GM19372 (cell line): ENCODE data around the gene CCDC137.
"Not testable (repeated sequence)": the region's sequence is repeated elsewhere in the genome, so short reads cannot be mapped to it uniquely, and the experiment has no call there.

Experiments used
- ATAC-seq: cut with Tn5 transposase; IDR thresholded peaks from one replicate; pipeline ENCODE4 v1.9.1; 2021; ENCODE audit warnings: mild to moderate bottlenecking, low read depth, moderate library complexity; ENCODE audit not compliant: unreplicated experiment

Gene CCDC137

DNA sequence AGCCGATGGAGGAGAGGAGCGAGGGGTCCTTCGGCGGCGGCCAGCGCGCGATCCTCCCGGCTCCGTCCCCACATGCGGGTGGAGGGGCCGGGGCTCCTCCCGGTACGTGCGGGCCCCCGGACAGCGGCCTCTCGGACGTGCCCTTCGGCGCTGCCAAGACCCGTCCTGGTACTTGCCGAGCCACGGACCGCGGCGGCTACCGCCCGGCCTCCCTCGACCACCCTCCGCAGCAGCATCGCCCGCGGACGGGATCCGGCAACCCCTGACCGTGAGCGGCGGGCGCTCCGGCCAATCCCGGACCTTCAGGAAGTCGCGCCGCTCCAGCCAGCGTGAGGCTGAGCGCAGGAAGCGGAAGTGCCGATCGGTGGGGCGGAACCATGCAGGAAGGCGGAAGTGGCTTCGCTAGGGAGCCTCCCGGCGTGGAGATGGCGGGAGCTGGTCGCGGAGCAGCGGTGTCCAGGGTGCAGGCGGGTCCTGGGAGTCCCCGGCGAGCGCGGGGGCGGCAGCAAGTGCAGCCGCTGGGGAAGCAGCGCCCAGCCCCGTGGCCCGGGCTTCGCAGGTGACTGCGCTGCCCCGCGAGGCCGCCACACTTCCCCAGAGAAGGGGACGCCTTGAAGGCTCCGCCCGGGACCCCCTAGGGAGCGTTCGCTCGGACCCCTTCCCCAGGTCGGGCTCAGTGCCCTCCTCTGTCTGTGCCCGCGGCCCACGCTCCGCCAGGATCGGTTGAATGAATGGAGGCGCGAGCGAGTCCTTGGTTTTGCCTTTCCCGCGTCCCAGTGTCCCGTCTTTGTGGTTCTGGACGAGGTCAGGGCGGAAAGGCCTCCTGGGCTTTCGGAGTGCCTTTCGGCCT is at the start of gene CCDC137, which contains the start of gene OXLD1:
Gene CCDC137, plus strand, starts transcription at position 396 of the 850 bp plus-strand sequence. Its CDS starts 30 bp downstream, at position 426.
Gene OXLD1, minus strand, starts transcription at position 264 of the 850 bp plus-strand sequence. Its CDS starts 28 bp downstream, at position 236.
- ATAC-seq: peak; percentile 91

DNA sequence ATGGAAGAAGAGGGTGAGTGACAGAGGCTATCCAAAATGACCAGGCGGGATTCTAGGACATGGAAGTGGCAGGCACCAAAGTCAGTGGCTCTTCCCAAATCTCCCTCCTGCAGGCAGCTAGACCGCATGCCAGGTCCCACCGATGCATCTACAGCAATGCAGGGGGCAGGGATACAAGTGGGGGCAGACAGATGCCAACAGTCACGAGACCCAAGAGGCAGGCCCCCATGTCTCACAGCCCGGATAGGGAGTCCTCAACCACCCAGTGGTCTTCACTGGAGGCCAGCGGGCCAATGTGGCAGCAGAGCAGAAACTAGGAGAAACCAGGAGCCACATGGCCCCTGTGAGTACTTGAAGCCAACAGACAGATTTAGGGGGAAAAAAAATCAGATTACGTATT is 49.7 kb upstream of the CCDC137 start:
- ATAC-seq: no peak

DNA sequence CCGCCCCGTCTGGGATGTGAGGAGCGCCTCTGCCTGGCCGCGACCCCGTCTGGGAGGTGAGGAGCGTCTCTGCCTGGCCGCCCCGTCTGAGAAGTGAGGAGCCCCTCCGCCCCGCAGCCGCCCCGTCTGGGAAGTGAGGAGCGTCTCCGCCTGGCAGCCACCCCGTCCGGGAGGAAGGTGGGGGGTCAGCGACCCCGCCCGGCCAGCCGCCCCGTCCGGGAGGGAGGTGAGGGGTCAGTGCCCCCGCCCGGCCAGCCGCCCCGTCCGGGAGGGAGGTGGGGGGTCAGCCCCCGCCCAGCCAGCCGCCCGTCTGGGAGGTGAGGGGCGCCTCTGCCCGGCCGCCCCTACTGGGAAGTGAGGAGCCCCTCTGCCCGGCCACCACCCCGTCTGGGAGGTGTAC is 48.2 kb upstream of the CCDC137 start:
- ATAC-seq: not testable (repeated sequence)

GRCh38 chr17:81621494-81622130 is 44.9 kb upstream of the CCDC137 start:
- no peak for ATAC-seq

- no peak for ATAC-seq
These were observed 36.3 kb upstream of the CCDC137 start for GRCh38 chr17:81630274-81630673.

GRCh38 chr17:81631482-81631881 is 35.1 kb upstream of the CCDC137 start:
- no peak for ATAC-seq

DNA sequence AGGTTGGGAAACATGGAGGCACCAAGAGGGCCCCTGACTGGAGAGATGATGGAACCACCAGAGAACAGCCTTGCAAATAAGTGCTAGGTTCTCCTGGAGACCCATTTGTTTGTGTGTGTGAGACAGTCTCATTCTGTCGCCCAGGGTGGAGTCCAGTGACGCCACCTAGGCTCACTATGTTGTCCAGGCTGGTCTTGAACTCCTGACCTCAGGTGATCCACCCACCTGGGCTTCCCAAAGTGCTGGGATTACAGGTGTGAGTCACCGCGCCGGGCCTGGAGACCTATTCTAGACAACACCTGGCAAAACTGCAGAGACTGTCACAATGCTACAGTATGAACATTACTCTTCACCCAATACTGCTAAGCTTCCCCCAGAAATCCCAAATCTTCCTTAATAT is 31.1 kb upstream of the CCDC137 start:
- ATAC-seq: no peak

DNA sequence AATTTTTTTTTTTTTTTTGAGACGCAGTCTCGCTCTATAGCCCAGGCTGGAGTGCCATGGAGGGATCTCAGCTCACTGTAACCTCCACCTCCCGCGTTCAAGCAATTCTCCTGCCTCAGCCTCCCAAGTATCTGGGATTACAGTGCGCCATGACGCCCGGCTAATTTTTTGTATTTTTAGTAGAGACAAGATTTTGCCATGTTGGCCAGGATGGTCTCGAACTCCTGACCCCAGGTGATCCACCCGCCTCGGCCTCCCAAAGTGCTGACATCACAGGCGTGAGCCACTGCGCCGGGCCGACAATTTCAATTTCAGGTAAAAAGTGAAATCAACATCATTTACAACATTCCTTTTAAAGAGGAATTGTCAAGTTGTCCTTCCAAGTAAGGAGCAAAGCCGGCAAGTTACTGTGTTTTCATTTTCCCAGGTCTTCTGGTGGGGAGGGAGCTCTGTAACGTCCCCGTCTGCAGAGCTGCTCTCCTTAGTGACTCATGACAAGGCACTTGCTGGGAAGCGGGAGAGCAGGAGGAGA is 30.5 kb upstream of the CCDC137 start:
- no peak for ATAC-seq

DNA sequence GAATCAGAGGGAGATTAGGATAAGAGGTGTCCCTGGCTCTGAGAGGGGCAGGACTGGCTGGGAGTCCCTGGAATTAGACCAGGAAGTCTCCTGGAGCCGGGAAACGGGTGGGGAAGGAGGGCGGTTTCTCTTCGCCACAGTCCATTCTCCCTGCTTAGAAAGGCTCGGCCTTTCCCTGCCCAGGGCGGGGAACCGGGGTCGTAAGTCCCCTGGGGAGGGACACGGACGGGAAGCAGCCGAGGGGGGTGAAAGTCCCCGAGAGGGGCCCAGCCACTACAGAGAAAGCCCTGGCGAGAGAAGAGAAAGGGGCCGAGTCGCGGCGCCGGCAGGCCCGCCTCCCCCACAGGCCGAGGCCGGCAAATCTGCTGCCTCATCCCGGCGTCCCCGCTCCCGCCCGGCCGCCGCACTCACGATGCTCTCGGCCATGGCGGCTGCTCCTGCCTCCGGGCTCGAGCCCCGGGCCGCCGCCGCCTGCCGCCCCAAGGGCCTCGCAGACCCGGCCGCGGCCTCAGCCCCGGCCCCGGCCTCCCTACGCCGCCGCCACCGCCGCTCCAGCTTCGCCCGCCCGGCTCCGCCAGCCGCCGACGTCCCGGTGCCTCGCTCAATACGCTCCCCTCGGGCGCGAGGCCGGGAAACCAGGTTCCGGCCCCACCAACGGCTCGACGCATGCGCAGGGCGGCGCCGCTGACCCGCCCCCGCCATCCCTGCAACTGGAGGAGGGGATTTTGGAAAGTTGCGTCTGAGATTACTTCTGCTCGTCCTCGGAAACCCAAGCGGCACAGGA is 29.8 kb upstream of the CCDC137 start, which contains the start of the genes NPLOC4 and TSPAN10:
Gene NPLOC4, minus strand, starts transcription at position 608 of the 784 bp plus-strand sequence. Its CDS starts 182 bp downstream, at position 426.
Gene TSPAN10, plus strand, starts transcription at position 692 of the 784 bp plus-strand sequence. CDS start 5,217 bp downstream, outside the sequence.
- ATAC-seq: peak; percentile 93

DNA sequence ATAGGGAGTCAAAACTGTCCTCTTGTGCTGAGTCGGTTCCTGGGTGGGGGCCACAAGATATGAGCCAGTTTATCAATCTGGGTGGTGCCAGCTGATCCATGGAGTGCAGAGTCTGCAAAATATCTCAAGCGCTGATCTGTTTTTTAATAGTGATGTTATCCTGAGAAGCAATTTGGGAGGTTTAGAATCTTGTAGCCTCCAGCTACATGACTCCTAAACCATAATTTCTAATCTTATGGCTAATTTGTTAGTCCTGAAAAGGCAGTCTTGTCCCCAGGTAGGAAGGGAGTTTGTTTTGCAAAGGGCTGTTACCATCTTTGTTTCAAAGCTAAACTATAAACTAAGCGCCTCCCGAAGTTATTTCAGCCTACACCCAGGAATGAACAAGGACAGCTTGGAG is 27.9 kb upstream of the CCDC137 start:
- no peak for ATAC-seq

DNA sequence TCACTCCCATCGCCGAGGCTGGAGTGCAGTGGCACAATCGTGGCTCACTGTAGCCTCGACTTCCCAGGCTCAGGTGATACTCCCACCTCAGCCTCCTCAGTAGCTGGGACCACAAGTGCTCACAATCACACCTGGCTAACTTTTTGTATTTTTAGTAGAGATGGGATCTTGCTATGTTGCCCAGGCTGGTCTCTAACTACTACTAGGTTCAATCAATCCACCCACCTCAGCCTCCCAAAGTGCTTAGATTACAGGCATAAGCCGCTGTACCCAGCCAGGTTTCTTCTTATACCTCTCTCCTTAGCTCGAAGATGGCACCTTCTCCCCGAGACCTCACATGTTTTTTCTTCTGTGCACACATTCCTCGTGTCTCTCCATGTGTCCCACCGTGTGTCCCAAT is 26.5 kb upstream of the CCDC137 start:
- ATAC-seq: no peak

GRCh38 chr17:81641825-81642489 is 24.6 kb upstream of the CCDC137 start:
- no peak for ATAC-seq

DNA sequence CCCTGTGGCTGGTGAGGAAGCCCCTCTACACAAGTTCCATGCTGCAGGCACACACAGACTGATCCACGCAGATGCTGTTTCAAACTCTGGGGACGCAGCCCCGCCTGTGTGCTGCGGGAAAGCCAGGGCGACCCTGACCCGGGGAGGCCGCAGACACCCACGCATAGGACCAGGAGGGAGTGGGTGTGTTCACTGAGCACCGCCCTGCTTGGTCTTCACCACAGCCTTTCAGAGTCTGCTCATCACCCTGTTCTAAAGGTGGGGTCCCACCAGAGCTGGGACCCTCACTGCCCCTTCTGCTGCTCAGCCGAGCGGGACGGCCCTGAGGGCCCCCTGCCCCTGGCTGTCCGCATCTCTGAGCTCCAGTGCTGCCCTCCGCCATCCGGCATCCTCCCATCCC is 22.0 kb upstream of the CCDC137 start:
- no peak for ATAC-seq

GRCh38 chr17:81644976-81645952 is 21.3 kb upstream of the CCDC137 start:
- ATAC-seq: no peak

GRCh38 chr17:81646869-81647600 is 19.5 kb upstream of the CCDC137 start:
- ATAC-seq: no peak

DNA sequence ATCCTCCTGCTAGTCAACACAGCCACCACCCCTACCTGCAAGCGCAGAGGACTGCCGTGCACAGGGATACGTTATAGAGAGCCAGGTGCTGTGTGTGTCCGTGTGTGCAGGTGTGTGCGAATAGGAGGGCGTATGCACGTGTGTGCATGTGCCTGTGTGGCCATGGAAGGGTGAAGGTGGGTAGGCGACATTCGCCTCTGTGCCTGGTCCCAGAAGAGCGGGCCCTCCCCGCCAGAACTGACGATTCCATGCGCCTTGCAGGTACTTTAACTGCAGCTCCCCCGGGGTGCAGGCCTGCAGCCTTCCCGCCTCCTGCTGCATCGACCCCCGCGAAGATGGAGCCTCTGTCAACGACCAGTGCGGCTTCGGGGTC is 18.9 kb upstream of the CCDC137 start:
- no peak for ATAC-seq

DNA sequence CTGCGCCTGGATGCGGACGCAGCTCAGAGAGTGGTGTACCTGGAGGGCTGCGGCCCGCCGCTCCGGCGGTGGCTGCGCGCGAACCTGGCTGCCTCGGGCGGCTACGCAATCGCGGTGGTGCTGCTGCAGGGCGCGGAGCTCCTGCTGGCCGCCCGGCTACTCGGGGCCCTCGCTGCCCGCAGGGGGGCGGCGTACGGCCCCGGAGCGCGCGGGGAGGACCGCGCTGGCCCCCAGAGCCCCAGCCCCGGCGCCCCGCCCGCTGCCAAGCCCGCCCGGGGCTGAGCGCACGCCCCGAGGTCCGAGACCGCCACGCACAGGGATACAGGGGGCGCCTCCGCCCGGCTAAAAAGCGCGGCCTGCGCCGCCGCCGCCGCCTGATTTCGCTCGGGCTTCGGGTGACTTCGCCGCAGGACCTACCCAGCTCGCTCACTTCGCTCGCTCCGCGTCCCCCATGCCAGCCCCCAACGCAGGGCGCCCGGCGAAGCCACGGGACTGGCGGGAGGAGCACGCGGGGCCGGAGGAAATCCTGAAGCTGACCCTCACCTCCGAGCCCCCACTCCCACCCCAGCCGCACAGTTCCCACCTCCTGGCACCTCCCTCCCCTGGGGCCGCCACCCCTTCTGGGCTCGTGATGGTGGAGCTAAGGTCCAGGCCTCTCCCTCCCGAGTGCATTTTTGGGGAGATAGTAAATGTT is 18.4 kb upstream of the CCDC137 start:
- ATAC-seq: no peak

DNA sequence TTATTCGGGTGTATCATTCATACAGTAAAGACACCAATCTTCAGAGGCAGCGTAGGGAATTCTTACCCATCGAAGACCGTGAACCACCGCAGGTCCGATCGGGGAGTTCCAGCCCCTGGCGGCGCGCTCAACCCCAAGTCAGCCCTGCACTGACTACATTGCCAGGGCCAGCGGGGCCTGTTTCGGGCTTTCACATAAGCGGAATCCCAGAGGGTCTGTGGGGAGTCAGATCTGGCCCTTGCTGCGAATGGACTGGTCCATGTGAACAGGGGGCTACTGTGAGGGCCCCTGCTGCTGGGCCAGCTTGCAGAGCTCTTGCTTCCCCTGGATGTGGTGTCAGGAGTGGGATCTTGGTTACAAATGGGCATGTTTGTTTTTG is 17.8 kb upstream of the CCDC137 start:
- ATAC-seq: no peak
